HCT116 (cell line): Measurements from ENCODE around the gene ANXA10. TPM values are rescaled to one million over a fixed set of nuclear protein-coding genes. Genes with fewer than 3 reads are reported as not detected.
"Not testable (repeated sequence)": the region's sequence is repeated elsewhere in the genome, so short reads cannot be mapped to it uniquely, and the experiment has no call there.

ENCODE experiments used
- ATAC-seq: fragments of 200-7000 bp; cut with Tn5 transposase; 2 replicates; pipeline ENCODE4 v1.9.1; 2020; ENCODE audit warnings: mild to moderate bottlenecking, moderate library complexity
- BruUV-seq: library from RNA; stranded (reverse); fragments of 400-500 nt; replicated peaks from 2 replicates; lab custom pipeline; 2021; lab: Mats Ljungman, UMichigan
- CTCF ChIA-PET: fragments of 300-600 bp; sonication (Branson Sonifier 250); formaldehyde crosslinking; loops from one replicate; lab custom pipeline; 2021; ENCODE audit warnings: antibody characterized with exemption; lab: Charles Lee
- POLR2A ChIA-PET: fragments of 300-600, 350-600 bp; sonication (Branson Sonifier 250); formaldehyde crosslinking; loops from one replicate; lab custom pipeline; 2021; ENCODE audit warnings: antibody characterized with exemption; lab: Charles Lee
- RAD21 ChIA-PET, 2 experiments: fragments of 300-600 bp; sonication (Branson Sonifier 250); formaldehyde crosslinking; loops; one replicate each; lab custom pipeline; 2023; ENCODE audit warnings: low total read pairs in 2 of 2; ENCODE audit not compliant: uncharacterized antibody in 2 of 2, unreplicated experiment in 2 of 2, low non-redundant PET in 1 of 2; lab: Charles Lee
- DNase-seq: peaks from one replicate; pipeline ENCODE4 v3.0.0-alpha.2; 2010; ENCODE audit warnings: low read depth, low spot score
- H2AFZ ChIP-seq: fragments of 200-600 bp; shearing (Covaris generic), sonication (generic); 2 replicates; pipeline ENCODE4 v1.6.1; 2017; ENCODE audit warnings: low read depth, mixed run types, mixed read lengths, antibody characterized with exemption, low read length; ENCODE audit not compliant: poor library complexity, severe bottlenecking
- H3K27ac ChIP-seq: 2 replicates; pipeline ENCODE4 v1.5.1; 2012; ENCODE audit warnings: low read depth, low read length
- H3K27me3 ChIP-seq: fragments of 200-600 bp; sonication (generic); 2 replicates; pipeline ENCODE4 v1.6.1; 2016; ENCODE audit warnings: mixed run types, low read length, mixed read lengths; ENCODE audit not compliant: insufficient read depth
- H3K36me3 ChIP-seq, 2 experiments: fragments of 200-500 bp in 1 of 2; fragments of 200-600 bp in 1 of 2; sonication (Bioruptor generic) in 1 of 2; sonication (generic) in 1 of 2; 2 replicates each; pipeline versions ENCODE4 v1.5.1 to v1.6.1; 2014 to 2016; ENCODE audit warnings: low read length in 2 of 2, inconsistent platforms in 1 of 2, mixed read lengths in 1 of 2, mixed run types in 1 of 2; ENCODE audit not compliant: insufficient read depth in 2 of 2, control insufficient read depth in 1 of 2
- H3K4me1 ChIP-seq, 2 experiments: fragments of 200-600 bp in 1 of 2; sonication (generic) in 1 of 2; 2 replicates each; pipeline versions ENCODE4 v1.5.1 to v1.6.1; 2012 to 2017; ENCODE audit warnings: low read length in 2 of 2, inconsistent platforms in 1 of 2, mild to moderate bottlenecking in 1 of 2, mixed read lengths in 1 of 2, mixed run types in 1 of 2, moderate library complexity in 1 of 2; ENCODE audit not compliant: insufficient read depth in 2 of 2, control insufficient read depth in 1 of 2
- H3K4me2 ChIP-seq: fragments of 200-600 bp; sonication (generic); 2 replicates; pipeline ENCODE4 v1.6.1; 2017; ENCODE audit warnings: mixed run types, low read length, mixed read lengths
- H3K4me3 ChIP-seq, 2 experiments: fragments of 200-600 bp in 1 of 2; sonication (generic) in 1 of 2; replicated peaks in 1 of 2; 2 replicates each; pipeline ENCODE4 v1.5.1; 2011 to 2016; ENCODE audit warnings: low read length in 2 of 2, control low read depth in 1 of 2, low read depth in 1 of 2, mild to moderate bottlenecking in 1 of 2, mixed read lengths in 1 of 2, mixed run types in 1 of 2
- H3K79me2 ChIP-seq: fragments of 200-600 bp; sonication (generic); 2 replicates; pipeline ENCODE4 v1.6.1; 2017; ENCODE audit warnings: mild to moderate bottlenecking, mixed run types, low read length, moderate library complexity, mixed read lengths; ENCODE audit not compliant: insufficient read depth
- H3K9ac ChIP-seq: fragments of 200-600 bp; sonication (generic); 2 replicates; pipeline ENCODE4 v1.6.1; 2016; ENCODE audit warnings: low read length, mixed read lengths
- H3K9me2 ChIP-seq: fragments of 200-600 bp; sonication (generic), shearing (Covaris generic); 2 replicates; pipeline ENCODE4 v1.6.1; 2017; ENCODE audit warnings: mixed run types, mild to moderate bottlenecking, moderate library complexity; ENCODE audit not compliant: insufficient read depth
- H3K9me3 ChIP-seq, 2 experiments: fragments of 200-500 bp in 1 of 2; fragments of 200-600 bp in 1 of 2; sonication (Bioruptor generic) in 1 of 2; sonication (generic) in 1 of 2; 2 replicates each; pipeline ENCODE4 v1.6.1; 2014 to 2017; ENCODE audit warnings: low read length in 2 of 2, mixed read lengths in 2 of 2, inconsistent platforms in 1 of 2, low read depth in 1 of 2, mild to moderate bottlenecking in 1 of 2, mixed run types in 1 of 2, moderate library complexity in 1 of 2; ENCODE audit not compliant: control insufficient read depth in 1 of 2, insufficient read depth in 1 of 2
- H4K20me1 ChIP-seq: fragments of 200-600 bp; sonication (generic), shearing (Covaris generic); 2 replicates; pipeline ENCODE4 v1.6.1; 2017; ENCODE audit warnings: mixed run types, mild to moderate bottlenecking, moderate library complexity; ENCODE audit not compliant: insufficient read depth
- CBX3 ChIP-seq: IDR thresholded peaks from 2 replicates; pipeline ENCODE4 v1.6.1; 2012; ENCODE audit warnings: low read depth
- EGR1 ChIP-seq: IDR thresholded peaks from 2 replicates; pipeline ENCODE4 v1.6.1; 2012; ENCODE audit warnings: low read depth
- EZH2phosphoT487 ChIP-seq: fragments of 200-600 bp; IDR thresholded peaks from 2 replicates; pipeline ENCODE4 v1.6.1; 2018; ENCODE audit warnings: antibody characterized with exemption, borderline replicate concordance
- FOSL1 ChIP-seq: IDR thresholded peaks from 2 replicates; pipeline ENCODE4 v1.6.1; 2012; ENCODE audit warnings: low read depth
- JUND ChIP-seq: IDR thresholded peaks from 2 replicates; pipeline ENCODE4 v1.6.1; 2012
- POLR2A ChIP-seq: IDR thresholded peaks from 2 replicates; pipeline ENCODE4 v1.7.0; 2011; ENCODE audit warnings: borderline replicate concordance; ENCODE audit not compliant: insufficient read depth, insufficient read length; ENCODE audit errors: extremely low read depth
- RAD21 ChIP-seq: IDR thresholded peaks from 2 replicates; pipeline ENCODE4 v1.6.1; 2012; ENCODE audit warnings: low read depth, mild to moderate bottlenecking
- SIN3A ChIP-seq: IDR thresholded peaks from 2 replicates; pipeline ENCODE4 v1.6.1; 2012; ENCODE audit warnings: low read depth
- SRF ChIP-seq: IDR thresholded peaks from 2 replicates; pipeline ENCODE4 v1.6.1; 2012; ENCODE audit warnings: low read depth
- YY1 ChIP-seq: IDR thresholded peaks from 2 replicates; pipeline ENCODE4 v1.6.1; 2011; ENCODE audit warnings: low read length, low read depth, moderate library complexity, mild to moderate bottlenecking; ENCODE audit not compliant: insufficient replicate concordance; ENCODE audit errors: extremely low read depth
- intact Hi-C: fragments of 100-400 bp; cut with micrococcal nuclease; formaldehyde crosslinking; loops from 2 replicates; pipeline ENCODE4 v1.10.0; 2022
- total RNA-seq: library from RNA; stranded (reverse); gene quantifications from one replicate; pipeline ENCODE4 v1.2.1, GENCODE V29; 2021; ENCODE audit not compliant: unreplicated experiment
- TF ChIP-seq, protein P1 (sequence below): IDR thresholded peaks from 2 replicates; pipeline ENCODE4 v1.6.1; 2012; ENCODE audit warnings: low read depth

ANXA10 gene
- total RNA-seq, 1 experiment from 2014 or later, result 15.1 TPM

DNA sequence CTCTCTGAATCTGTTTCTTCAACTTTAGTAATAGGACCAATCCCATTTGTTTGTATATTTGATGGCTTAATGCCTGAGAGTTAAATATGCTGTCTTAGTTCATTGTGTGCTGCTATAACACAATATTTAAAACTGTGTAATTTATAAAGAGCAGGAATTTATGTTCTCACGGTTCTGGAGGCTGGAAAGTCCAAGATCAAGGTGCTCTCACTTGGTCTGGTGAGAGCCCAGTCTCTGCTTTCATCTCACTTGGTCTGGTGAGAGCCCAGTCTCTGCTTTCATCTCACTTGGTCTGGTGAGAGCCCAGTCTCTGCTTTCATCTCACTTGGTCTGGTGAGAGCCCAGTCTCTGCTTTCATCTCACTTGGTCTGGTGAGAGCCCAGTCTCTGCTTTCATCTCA lies 20.7 kb downstream of the ANXA10 start:
- CTCF ChIA-PET, intact Hi-C loops, H3K9me3 ChIP-seq, H3K9me2 ChIP-seq, H3K4me2 ChIP-seq, H4K20me1 ChIP-seq, DNase-seq, H3K79me2 ChIP-seq: not testable (repeated sequence)
- H3K27ac ChIP-seq, result peak overlapping the region; percentile 36; the same call in 1 of the 2 replicates
- 0 out of 2 replicates have a peak, but pooled peaks have one; percentile 31 for TF ChIP-seq CBX3
- TF ChIP-seq, all 23 proteins: peak for 1; not testable (repeated sequence) for 22
- H2AFZ ChIP-seq, BruUV-seq, RAD21 ChIA-PET, POLR2A ChIA-PET, H3K4me1 ChIP-seq, H3K27me3 ChIP-seq, H3K36me3 ChIP-seq, H3K9ac ChIP-seq, H3K4me3 ChIP-seq: not testable (repeated sequence)
- 0 out of 2 replicates have a peak, but pooled peaks have one; percentile 11 for ATAC-seq

DNA sequence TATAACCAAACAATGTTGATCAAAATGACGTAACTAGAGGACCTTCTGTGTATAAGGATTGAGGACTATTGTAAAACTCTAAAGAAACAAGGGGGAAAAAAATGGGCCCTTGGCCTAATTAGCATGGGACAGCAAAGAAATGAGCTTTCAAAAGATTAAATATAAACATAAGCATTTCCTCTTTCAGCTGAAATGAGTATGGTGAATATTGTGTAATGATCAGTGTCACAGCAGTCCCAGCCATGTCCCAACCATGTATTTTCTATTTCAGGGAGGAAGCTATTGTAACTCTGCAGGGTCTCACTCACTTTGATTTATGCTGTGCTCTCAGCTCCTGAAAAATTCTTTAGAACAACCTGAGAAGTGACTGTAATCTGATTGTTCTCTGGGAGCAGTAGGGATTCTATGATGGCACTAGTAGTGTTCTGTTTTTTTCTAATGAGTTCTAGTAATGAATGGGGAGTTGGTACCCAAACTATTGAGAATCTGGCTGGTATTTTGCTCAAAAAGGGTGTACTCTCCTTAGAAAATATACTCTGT lies 25.8 kb downstream of the ANXA10 start:
- ChIA-PET POLR2A (no interaction called here), CTCF (interaction anchor here (1.3 kb wide), 1 partner anchor 9 kb away, joined by 4 read pairs; no protein-coding TSS in a partner anchor), RAD21 (no interaction called here)
- H2AFZ ChIP-seq, result peak overlapping the region; percentile 46
- no peaks in the 10 kb centered on the region for H3K9me2 ChIP-seq
- H3K79me2 ChIP-seq, result no peaks in the 10 kb centered on the region
- H3K27ac ChIP-seq, result no peak overlapping the region
- no peak overlapping the region for H3K9ac ChIP-seq
- ATAC-seq (no peak), DNase-seq (no peak)
- TF ChIP-seq EZH2phosphoT487 (no peak), FOSL1 (no peak), SIN3A (no peak), POLR2A (no peak), SRF (no peak), RAD21 (no peak), CBX3 (no peak), JUND (no peak), YY1 (no peak), EGR1 (no peak)
- TF ChIP-seq, protein P1, sequence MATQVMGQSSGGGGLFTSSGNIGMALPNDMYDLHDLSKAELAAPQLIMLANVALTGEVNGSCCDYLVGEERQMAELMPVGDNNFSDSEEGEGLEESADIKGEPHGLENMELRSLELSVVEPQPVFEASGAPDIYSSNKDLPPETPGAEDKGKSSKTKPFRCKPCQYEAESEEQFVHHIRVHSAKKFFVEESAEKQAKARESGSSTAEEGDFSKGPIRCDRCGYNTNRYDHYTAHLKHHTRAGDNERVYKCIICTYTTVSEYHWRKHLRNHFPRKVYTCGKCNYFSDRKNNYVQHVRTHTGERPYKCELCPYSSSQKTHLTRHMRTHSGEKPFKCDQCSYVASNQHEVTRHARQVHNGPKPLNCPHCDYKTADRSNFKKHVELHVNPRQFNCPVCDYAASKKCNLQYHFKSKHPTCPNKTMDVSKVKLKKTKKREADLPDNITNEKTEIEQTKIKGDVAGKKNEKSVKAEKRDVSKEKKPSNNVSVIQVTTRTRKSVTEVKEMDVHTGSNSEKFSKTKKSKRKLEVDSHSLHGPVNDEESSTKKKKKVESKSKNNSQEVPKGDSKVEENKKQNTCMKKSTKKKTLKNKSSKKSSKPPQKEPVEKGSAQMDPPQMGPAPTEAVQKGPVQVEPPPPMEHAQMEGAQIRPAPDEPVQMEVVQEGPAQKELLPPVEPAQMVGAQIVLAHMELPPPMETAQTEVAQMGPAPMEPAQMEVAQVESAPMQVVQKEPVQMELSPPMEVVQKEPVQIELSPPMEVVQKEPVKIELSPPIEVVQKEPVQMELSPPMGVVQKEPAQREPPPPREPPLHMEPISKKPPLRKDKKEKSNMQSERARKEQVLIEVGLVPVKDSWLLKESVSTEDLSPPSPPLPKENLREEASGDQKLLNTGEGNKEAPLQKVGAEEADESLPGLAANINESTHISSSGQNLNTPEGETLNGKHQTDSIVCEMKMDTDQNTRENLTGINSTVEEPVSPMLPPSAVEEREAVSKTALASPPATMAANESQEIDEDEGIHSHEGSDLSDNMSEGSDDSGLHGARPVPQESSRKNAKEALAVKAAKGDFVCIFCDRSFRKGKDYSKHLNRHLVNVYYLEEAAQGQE, result no peak
- no peaks in the 10 kb centered on the region for H3K9me3 ChIP-seq
- no peaks in the 10 kb centered on the region for H3K27me3 ChIP-seq
- intact Hi-C loops, result no loop called here
- BruUV-seq, result no TSS peak
- H3K4me3 ChIP-seq, result no peak overlapping the region
- H3K36me3 ChIP-seq, result no peaks in the 10 kb centered on the region
- H3K4me2 ChIP-seq, result no peak overlapping the region
- no peaks in the 10 kb centered on the region for H3K4me1 ChIP-seq
- H4K20me1 ChIP-seq, result no peaks in the 10 kb centered on the region
